Measurements from ENCODE around the gene F7. TPM values are rescaled to one million over a fixed set of nuclear protein-coding genes. Genes with fewer than 3 reads are reported as not detected.

Gene F7
- total and polyA plus RNA-seq, 2 experiments from 2014 or later = 0.83 TPM; not detected in 1

DNA sequence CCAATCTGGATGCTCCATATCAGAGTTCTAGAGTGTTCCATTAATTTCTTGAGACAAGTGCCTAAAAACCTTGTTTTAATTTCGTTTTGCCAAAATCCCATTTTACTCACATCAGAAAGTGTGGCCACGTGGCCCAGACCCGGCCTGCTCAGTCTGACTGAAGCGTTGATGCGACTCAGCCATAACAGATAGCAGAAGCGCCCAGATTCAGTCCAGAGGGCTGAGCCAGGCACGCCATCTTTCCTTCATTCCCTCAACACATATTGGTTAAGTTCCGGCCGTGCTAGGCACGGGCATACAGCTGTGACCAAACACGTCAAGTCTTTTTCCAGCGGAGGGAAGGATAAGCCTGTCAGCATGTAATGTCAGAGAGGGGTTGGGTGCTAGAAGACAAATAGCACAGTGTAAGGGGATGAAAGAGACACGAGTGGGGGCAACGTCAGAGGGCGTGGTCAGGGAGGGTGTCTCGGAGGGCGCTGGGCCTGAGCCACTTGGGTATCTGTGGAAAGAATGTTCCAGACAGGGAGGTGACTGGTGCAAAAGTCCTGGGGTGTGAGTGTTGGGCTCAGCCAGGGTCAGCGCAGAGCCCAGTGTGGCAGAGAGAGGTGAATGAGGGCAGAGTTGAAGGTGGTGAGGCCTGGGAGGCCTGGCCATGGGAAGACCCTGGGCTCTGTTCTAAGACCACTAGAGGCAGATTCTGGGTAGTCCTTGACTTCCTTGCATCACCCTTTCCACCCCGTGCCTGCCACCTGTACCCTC lies 20.1 kb downstream of the F7 start:
- Histone ChIP-seq H3K36me3 (no peaks in the 10 kb centered on the region), H3K27me3 (peaks cover 42% of the 10 kb centered on the region), H3K4me3 (no peak overlapping the region), H3K27ac (no peak overlapping the region), H3K4me1 (ENCODE audit: low read depth) (peaks cover 8% of the 10 kb centered on the region), H3K9me3 (ENCODE audit: low read depth) (no peaks in the 10 kb centered on the region)
- DNase-seq (ENCODE audit: low read depth in 1 of 2, low spot score in 1 of 2) = no peak
- TF ChIP-seq, protein P1, sequence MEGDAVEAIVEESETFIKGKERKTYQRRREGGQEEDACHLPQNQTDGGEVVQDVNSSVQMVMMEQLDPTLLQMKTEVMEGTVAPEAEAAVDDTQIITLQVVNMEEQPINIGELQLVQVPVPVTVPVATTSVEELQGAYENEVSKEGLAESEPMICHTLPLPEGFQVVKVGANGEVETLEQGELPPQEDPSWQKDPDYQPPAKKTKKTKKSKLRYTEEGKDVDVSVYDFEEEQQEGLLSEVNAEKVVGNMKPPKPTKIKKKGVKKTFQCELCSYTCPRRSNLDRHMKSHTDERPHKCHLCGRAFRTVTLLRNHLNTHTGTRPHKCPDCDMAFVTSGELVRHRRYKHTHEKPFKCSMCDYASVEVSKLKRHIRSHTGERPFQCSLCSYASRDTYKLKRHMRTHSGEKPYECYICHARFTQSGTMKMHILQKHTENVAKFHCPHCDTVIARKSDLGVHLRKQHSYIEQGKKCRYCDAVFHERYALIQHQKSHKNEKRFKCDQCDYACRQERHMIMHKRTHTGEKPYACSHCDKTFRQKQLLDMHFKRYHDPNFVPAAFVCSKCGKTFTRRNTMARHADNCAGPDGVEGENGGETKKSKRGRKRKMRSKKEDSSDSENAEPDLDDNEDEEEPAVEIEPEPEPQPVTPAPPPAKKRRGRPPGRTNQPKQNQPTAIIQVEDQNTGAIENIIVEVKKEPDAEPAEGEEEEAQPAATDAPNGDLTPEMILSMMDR (IDR thresholded peaks at IDR 0.05; ENCODE audit: low read depth, low read length) = no peak

DNA sequence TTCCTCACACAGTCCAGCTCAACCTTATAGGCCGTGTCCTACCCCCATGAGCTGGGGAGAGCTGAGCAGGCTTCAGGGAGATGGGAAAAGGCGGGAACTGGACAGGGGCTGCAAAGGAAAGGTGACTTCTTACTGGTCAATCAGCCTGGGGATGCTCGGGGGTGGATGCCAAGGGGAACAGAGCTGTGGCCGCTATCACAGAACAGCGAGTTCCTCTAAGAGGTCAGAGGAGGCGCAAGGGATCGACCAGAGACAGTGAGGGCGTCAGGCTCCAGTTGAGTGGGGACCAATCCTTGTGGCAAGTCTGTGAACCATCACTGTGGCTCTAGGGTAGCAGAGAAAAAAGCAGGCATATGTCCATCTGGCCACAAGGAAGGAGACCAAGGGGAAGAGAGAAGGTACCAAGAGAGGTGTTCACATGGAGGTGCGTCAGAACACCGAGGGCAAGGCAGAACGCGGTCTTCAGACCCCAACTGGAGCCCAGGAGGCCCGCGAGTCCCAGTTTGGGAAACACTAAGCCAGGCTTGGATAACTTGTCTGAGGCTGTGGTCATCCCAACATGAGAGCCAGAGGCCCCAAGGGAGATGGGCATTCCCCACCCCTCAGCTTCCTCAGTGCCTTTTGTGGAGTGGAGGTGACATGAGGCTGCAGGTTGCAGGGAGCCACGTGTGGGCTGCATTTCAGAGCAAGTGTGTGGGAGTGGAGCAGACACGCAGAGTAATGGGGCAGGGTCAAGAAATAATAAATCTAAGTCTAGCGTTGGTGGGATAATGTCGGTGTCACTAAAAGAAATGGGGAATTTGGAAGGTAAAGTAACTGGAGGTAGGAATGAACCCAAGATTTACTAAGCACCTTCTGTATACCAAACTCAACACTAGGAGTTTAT lies 20.9 kb downstream of the F7 start:
- Histone ChIP-seq H3K36me3 (no peaks in the 10 kb centered on the region), H3K27ac (no peak overlapping the region), H3K27me3 (peaks cover 34% of the 10 kb centered on the region), H3K4me3 (no peak overlapping the region), H3K4me1 (ENCODE audit: low read depth) (peaks cover 13% of the 10 kb centered on the region), H3K9me3 (ENCODE audit: low read depth) (no peaks in the 10 kb centered on the region)
- no peak for DNase-seq (ENCODE audit: low read depth in 1 of 2, low spot score in 1 of 2)
- TF ChIP-seq, protein P1 (IDR thresholded peaks at IDR 0.05; ENCODE audit: low read depth, low read length) = no peak

DNA sequence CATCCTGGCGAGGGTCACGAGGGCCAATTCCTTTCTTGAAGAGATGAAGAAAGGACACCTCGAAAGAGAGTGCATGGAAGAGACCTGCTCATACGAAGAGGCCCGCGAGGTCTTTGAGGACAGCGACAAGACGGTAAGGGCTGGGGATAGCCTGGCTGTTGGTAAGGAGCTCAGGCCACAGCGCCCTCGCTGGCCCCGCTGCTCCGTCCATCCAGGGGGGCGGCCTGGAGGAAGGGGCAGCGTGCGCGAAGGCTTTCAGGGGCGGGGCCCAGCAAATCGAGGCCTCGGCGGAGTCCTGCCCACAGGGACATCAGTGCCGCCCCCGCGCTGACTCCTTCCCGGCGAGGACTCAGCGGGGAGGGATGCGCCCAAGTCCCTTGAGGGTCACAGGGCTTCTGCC lies 23.9 kb downstream of the F7 start:
- Histone ChIP-seq H3K36me3 (no peaks in the 10 kb centered on the region), H3K9me3 (ENCODE audit: low read depth) (no peaks in the 10 kb centered on the region), H3K4me3 (no peak overlapping the region), H3K4me1 (ENCODE audit: low read depth) (peaks cover 16% of the 10 kb centered on the region), H3K27me3 (peaks cover 40% of the 10 kb centered on the region), H3K27ac (no peak overlapping the region)
- no peak for DNase-seq (ENCODE audit: low read depth in 1 of 2, low spot score in 1 of 2)
- TF ChIP-seq, protein P1 (IDR thresholded peaks at IDR 0.05; ENCODE audit: low read depth, low read length) = no peak

DNA sequence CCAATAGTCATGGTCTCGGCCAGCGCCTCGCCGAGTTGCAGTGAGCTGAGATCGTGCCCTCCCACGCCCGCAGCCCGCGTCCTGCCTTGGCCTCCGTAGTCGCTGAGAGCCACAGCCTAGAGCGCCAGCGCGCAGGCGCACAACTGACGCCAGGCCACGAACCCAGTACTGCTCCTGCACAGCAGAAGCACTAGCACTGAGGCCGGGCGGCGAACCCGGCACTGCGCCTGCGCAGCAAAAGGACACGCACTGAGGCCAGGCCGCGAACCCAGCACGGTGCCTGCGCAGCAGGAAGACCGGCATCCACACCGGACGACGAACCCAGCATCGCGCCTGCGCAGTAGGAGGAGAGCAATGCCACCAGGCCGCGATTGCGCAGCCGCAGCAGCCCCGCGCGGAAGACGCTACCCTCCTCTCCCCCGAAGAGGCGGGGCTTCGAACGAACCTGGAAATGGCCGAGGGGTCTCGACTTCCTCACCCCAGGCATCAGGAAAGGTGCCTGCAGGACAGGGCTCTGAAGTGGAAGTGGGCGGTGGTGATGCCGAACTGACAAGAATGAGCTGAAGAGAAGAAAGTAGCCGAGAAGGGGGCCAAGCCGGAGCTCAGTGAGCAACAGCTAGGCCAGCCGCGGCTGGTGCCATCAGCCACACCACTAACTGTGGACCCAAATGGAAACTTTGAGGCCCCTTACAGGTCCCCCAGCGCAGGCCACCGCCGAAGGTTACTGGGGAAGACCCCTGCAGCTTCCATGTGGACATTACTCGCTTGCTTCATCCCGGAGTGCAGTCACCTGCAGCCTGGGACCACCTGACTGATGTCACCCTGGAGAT lies 24.5 kb downstream of the F7 start:
- peak in 1 of 2 donors; percentile 75 for DNase-seq (ENCODE audit: low read depth in 1 of 2, low spot score in 1 of 2)
- Histone ChIP-seq H3K4me1 (ENCODE audit: low read depth) (peaks cover 16% of the 10 kb centered on the region), H3K4me3 (no peak overlapping the region), H3K9me3 (ENCODE audit: low read depth) (no peaks in the 10 kb centered on the region), H3K36me3 (no peaks in the 10 kb centered on the region), H3K27ac (no peak overlapping the region), H3K27me3 (peaks cover 42% of the 10 kb centered on the region)
- TF ChIP-seq, protein P1 (IDR thresholded peaks at IDR 0.05; ENCODE audit: low read depth, low read length) = no peak

DNA sequence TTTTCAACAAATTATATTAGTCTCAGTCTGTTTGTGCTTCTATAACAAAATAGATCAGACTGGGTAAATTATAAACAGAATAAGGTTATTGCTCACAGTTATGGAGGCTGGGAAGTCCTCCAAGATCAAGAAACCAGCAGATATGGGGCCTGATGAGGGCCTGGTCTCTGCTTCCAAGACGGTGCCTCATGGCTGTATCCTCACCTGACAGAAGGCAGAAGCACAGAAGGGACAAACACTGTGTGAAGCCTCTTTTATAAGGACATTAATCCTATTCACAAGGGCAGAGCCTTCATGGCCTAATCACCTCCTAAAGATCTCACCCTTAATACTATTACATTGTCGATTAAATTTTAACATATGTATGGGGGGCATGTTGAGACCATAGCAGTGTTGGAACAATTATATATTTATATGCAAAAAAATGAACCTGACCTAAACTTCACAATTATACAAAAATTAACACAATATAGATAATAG lies 29.7 kb downstream of the F7 start:
- H3K4me1 ChIP-seq (ENCODE audit: low read depth) = peaks cover 16% of the 10 kb centered on the region
- DNase-seq (ENCODE audit: low read depth in 1 of 2, low spot score in 1 of 2) = no peak
- no peaks in the 10 kb centered on the region for H3K36me3 ChIP-seq
- no peak overlapping the region for H3K27ac ChIP-seq
- peaks cover 42% of the 10 kb centered on the region for H3K27me3 ChIP-seq
- no peaks in the 10 kb centered on the region for H3K9me3 ChIP-seq (ENCODE audit: low read depth)
- TF ChIP-seq, protein P1 (IDR thresholded peaks at IDR 0.05; ENCODE audit: low read depth, low read length) = no peak
- no peak overlapping the region for H3K4me3 ChIP-seq

Measured in cardiac muscle cell (in vitro differentiated cells and primary cell).